ENCODE results near the gene PRG2.

DNA sequence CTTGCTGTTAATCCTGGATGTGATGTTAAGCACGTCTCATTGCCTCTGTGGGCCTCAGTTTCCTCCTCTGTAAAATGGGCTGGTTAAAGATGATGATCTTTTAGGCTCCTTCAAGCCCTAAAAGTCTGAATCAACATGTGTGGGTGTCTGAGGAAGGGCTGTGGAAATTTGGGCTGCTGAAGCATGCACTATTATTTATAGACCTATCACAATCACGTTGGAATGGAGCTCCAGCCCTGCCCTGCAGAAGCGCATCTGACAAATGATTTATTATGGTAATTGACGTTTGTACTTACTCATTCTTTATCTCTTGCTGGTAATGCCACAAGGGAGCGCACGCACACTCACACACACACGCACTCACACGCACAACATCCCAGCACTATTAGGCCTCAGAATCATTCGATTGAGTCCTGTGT lies 31.9 kb downstream of the PRG2 start:
- TF ChIP-seq CTCF (IDR thresholded peaks at IDR 0.05) (no peak; the same call in 1 of the 3 replicates), RCOR1 (IDR thresholded peaks at IDR 0.05; ENCODE audit: low read depth, low read length) (no peak)

Measured in A549 (cell line).